HG03575 (cell line): ENCODE measurements around the gene ZNF836.

Source experiments
- ATAC-seq: cut with Tn5 transposase; IDR thresholded peaks from one replicate; pipeline ENCODE4 v1.9.1; 2021; ENCODE audit not compliant: unreplicated experiment, insufficient number of reproducible peaks, low FRiP score; ENCODE audit errors: extremely low read depth

ZNF836 gene

GRCh38 chr19:52114691-52115090, 56.7 kb downstream of the ZNF836 start:
- no peak for ATAC-seq

- no peak for ATAC-seq
Measured at GRCh38 chr19:52112624-52113023, 58.8 kb downstream of the ZNF836 start.

GRCh38 chr19:52110780-52111179, 60.6 kb downstream of the ZNF836 start:
- ATAC-seq, result no peak
